Subcutaneous abdominal adipose tissue (tissue), 5 donors: Measurements from ENCODE around the gene SSTR3.

Experiments used
- H3K27ac ChIP-seq: one replicate; pipeline ENCODE4 v1.7.0; 2013; ENCODE audit warnings: low read depth, mild to moderate bottlenecking, inconsistent platforms, low read length, moderate library complexity
- H3K27me3 ChIP-seq, 5 donors: one replicate each; pipeline ENCODE4 v1.7.0; 2013; ENCODE audit warnings: low read length in 5 of 5, inconsistent platforms in 1 of 5; ENCODE audit not compliant: control insufficient read depth in 5 of 5, insufficient read depth in 4 of 5
- H3K36me3 ChIP-seq, 5 donors: one replicate each; pipeline ENCODE4 v1.7.0; 2013; ENCODE audit warnings: low read length in 5 of 5; ENCODE audit not compliant: control insufficient read depth in 5 of 5, insufficient read depth in 5 of 5
- H3K4me1 ChIP-seq, 5 donors: one replicate each; pipeline ENCODE4 v1.7.0; 2013; ENCODE audit warnings: low read length in 5 of 5, mild to moderate bottlenecking in 3 of 5, moderate library complexity in 1 of 5; ENCODE audit not compliant: control insufficient read depth in 5 of 5, insufficient read depth in 5 of 5
- H3K4me3 ChIP-seq, 5 donors: one replicate each; pipeline ENCODE4 v1.7.0; 2013; ENCODE audit warnings: low read length in 5 of 5, low read depth in 1 of 5
- H3K9ac ChIP-seq, 5 donors: one replicate each; pipeline ENCODE4 v1.7.0; 2013; ENCODE audit warnings: low read length in 5 of 5, mild to moderate bottlenecking in 4 of 5, moderate library complexity in 3 of 5
- H3K9me3 ChIP-seq, 5 donors: one replicate each; pipeline ENCODE4 v1.7.0; 2013; ENCODE audit warnings: low read length in 5 of 5; ENCODE audit not compliant: control insufficient read depth in 5 of 5
- donor health status: healthy.
- donor health status: healthy.
- donor health status: healthy.
- donor health status: healthy.
- donor health status: healthy.

SSTR3 gene

GRCh38 chr22:37182101-37182948 lies 30.0 kb downstream of the SSTR3 start:
- Histone ChIP-seq H3K36me3 (peaks cover 0 to 4% (median 0%) of the 10 kb centered on the region in 5 donors), H3K27ac (no peak overlapping the region), H3K4me1 (peaks cover 19 to 55% (median 42%) of the 10 kb centered on the region in 5 donors), H3K27me3 (peaks cover 0 to 2% (median 0%) of the 10 kb centered on the region in 5 donors), H3K4me3 (no peak overlapping the region), H3K9me3 (no peaks in the 10 kb centered on the region), H3K9ac (no peak overlapping the region)

DNA sequence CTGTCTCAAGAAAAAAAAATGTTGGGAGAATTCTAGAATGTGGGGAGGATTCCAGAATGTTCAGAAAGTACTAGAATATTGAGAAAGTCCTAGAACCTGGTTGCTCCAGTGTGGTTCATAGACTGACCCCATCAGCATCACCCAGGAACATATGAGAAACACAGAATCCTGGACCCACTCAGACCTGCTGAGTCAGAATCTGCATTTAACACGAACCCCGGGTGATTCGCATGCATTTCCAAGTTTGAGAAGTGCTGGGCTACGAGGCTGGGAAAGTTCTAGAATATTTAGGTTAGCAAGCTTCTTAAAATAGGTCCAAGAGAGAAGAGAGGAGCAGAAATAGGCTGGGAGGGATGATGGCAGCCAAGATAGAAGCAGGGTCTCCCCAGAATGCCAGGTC lies 30.6 kb downstream of the SSTR3 start:
- no peak overlapping the region for H3K9ac ChIP-seq
- H3K27ac ChIP-seq = no peak overlapping the region
- H3K4me1 ChIP-seq = peaks cover 20 to 55% (median 42%) of the 10 kb centered on the region in 5 donors
- peaks cover 0 to 2% (median 0%) of the 10 kb centered on the region in 5 donors for H3K27me3 ChIP-seq
- no peak overlapping the region for H3K4me3 ChIP-seq
- peaks cover 0 to 4% (median 0%) of the 10 kb centered on the region in 5 donors for H3K36me3 ChIP-seq
- no peaks in the 10 kb centered on the region for H3K9me3 ChIP-seq

GRCh38 chr22:37180531-37181231 lies 31.6 kb downstream of the SSTR3 start:
- Histone ChIP-seq H3K27ac (peak overlapping the region; percentile 82), H3K27me3 (peaks cover 0 to 2% (median 0%) of the 10 kb centered on the region in 5 donors)

DNA sequence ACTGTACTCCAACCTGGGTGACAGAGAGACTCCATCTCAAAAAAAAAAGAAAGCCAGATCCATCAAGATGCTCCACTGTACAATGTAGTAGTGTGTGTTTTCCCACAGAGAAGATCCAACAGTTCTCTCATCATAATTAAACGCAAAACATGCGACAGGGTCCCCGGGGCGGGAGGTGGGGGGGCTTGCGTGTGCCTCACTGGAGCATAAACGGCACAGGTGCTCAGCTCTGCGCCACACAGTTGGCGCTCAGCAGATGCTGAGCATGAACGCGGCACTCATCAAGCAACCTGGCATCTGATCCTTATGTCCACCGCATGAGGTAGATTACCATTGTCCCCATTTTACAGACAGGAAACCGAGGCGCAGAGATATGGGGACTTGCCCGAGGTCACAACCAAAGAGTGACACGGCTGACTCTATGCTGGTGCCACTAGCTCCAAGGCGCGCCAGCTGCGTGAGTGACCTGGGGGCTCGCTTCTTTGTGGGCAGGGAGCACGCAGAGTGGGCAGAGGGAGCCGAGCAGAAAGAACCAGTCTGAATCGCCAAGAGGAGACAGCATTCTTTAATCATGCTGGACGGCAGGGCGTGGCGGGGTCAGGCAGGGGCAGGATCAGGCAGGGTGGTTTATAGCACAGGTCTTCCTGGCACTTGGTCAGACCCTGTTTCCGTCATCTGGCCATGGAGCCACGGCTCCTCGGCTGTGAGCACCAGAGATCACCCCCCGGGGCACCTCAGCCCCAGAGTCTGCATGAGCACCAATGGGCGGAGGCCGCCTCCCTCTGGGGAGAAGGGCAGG lies 32.5 kb downstream of the SSTR3 start:
- no peak overlapping the region for H3K9ac ChIP-seq
- peaks cover 33 to 60% (median 56%) of the 10 kb centered on the region in 5 donors for H3K4me1 ChIP-seq
- H3K36me3 ChIP-seq = peaks cover 0 to 4% (median 0%) of the 10 kb centered on the region in 5 donors
- H3K27me3 ChIP-seq = peaks cover 0 to 1% (median 0%) of the 10 kb centered on the region in 5 donors
- peak overlapping the region; percentile 82 for H3K27ac ChIP-seq
- no peak overlapping the region for H3K4me3 ChIP-seq
- no peaks in the 10 kb centered on the region for H3K9me3 ChIP-seq

More at GRCh38 chr22:37180531-37181231, 31.6 kb downstream of the SSTR3 start:
- H3K9ac ChIP-seq = no peak overlapping the region
- no peaks in the 10 kb centered on the region for H3K9me3 ChIP-seq
- peaks cover 0 to 4% (median 0%) of the 10 kb centered on the region in 5 donors for H3K36me3 ChIP-seq
- H3K4me3 ChIP-seq = no peak overlapping the region
- H3K4me1 ChIP-seq = peaks cover 30 to 55% (median 47%) of the 10 kb centered on the region in 5 donors

DNA sequence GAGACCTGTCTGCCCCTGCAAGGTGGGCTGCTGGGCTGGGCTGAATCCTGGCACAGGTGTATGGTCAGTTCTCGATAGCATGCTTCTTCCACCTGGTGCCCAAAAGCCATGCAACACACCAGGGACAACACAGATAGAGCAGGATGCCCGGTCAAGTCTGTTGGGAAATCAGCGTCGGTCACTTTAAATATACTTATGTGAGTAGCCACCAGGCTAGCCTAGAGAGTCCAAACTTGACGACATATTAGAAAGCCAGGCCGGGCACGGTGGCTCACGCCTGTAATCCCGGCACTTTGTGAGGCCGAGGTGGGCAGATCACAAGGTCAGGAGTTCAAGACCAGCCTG lies 33.2 kb downstream of the SSTR3 start:
- Histone ChIP-seq H3K27me3 (no peaks in the 10 kb centered on the region), H3K27ac (peak overlapping the region; percentile 82), H3K4me1 (peaks cover 33 to 65% (median 61%) of the 10 kb centered on the region in 5 donors), H3K9ac (peak overlapping the region in 3 of 5 donors; percentile 11 to 68 (median 14)), H3K4me3 (no peak overlapping the region), H3K9me3 (no peaks in the 10 kb centered on the region), H3K36me3 (peaks cover 0 to 4% (median 0%) of the 10 kb centered on the region in 5 donors)

- peaks cover 33 to 71% (median 65%) of the 10 kb centered on the region in 5 donors for H3K4me1 ChIP-seq
- peak overlapping the region; percentile 11 to 74 (median 62) for H3K9ac ChIP-seq
- no peaks in the 10 kb centered on the region for H3K27me3 ChIP-seq
- H3K9me3 ChIP-seq = no peaks in the 10 kb centered on the region
- peak overlapping the region in 2 of 5 donors; percentile 7 to 15 for H3K4me3 ChIP-seq
- peaks cover 0 to 4% (median 0%) of the 10 kb centered on the region in 5 donors for H3K36me3 ChIP-seq
- peak overlapping the region; percentile 82 for H3K27ac ChIP-seq
Measured at GRCh38 chr22:37178350-37179125, 33.7 kb downstream of the SSTR3 start.

- H3K9me3 ChIP-seq = no peaks in the 10 kb centered on the region
- H3K27ac ChIP-seq = peak overlapping the region; percentile 82
- peak overlapping the region in 2 of 5 donors; percentile 7 to 15 for H3K4me3 ChIP-seq
- H3K4me1 ChIP-seq = peaks cover 33 to 78% (median 67%) of the 10 kb centered on the region in 5 donors
- H3K9ac ChIP-seq = peak overlapping the region in 4 of 5 donors; percentile 11 to 74 (median 65)
- H3K36me3 ChIP-seq = peaks cover 0 to 4% (median 0%) of the 10 kb centered on the region in 5 donors
- no peaks in the 10 kb centered on the region for H3K27me3 ChIP-seq
Measured at GRCh38 chr22:37177755-37178154, 34.5 kb downstream of the SSTR3 start.

- H3K9me3 ChIP-seq = no peaks in the 10 kb centered on the region
- no peaks in the 10 kb centered on the region for H3K27me3 ChIP-seq
- peaks cover 0 to 4% (median 0%) of the 10 kb centered on the region in 5 donors for H3K36me3 ChIP-seq
- H3K4me1 ChIP-seq = peaks cover 35 to 78% (median 67%) of the 10 kb centered on the region in 5 donors
- peak overlapping the region in 2 of 5 donors; percentile 42 to 61 for H3K4me3 ChIP-seq
- H3K9ac ChIP-seq = peak overlapping the region in 4 of 5 donors; percentile 11 to 62 (median 54)
- H3K27ac ChIP-seq = peak overlapping the region; percentile 82
Measured at GRCh38 chr22:37177221-37177620, 35.1 kb downstream of the SSTR3 start.
